Activated CD8-positive, alpha-beta memory T cell treated with anti-CD3 and anti-CD28 coated beads for 1 hour (primary cell): ENCODE data around the gene PPP2R3C.
"Not testable (repeated sequence)": the region's sequence is repeated elsewhere in the genome, so short reads cannot be mapped to it uniquely, and the experiment has no call there.

ENCODE experiments used
- DNase-seq, 2 donors: peaks; one replicate each; pipeline ENCODE4 v3.0.0-alpha.2; 2020; ENCODE audit warnings: low read depth in 1 of 2; ENCODE audit errors: extremely low read depth in 1 of 2

The PPP2R3C gene

GRCh38 chr14:35065731-35066130, 56.1 kb downstream of the PPP2R3C start:
- not testable (repeated sequence) for DNase-seq

GRCh38 chr14:35061113-35061791, 60.5 kb downstream of the PPP2R3C start:
- not testable (repeated sequence) for DNase-seq

- no peak for DNase-seq
These were observed 69.2 kb downstream of the PPP2R3C start for GRCh38 chr14:35052637-35053036.

GRCh38 chr14:35051796-35052195, 70.0 kb downstream of the PPP2R3C start:
- DNase-seq: no peak

- no peak for DNase-seq
These were observed 71.1 kb downstream of the PPP2R3C start for GRCh38 chr14:35050652-35051051.

GRCh38 chr14:35047976-35048513, 73.7 kb downstream of the PPP2R3C start:
- DNase-seq: no peak

- no peak for DNase-seq
These were observed 74.8 kb downstream of the PPP2R3C start for GRCh38 chr14:35046751-35047536.

GRCh38 chr14:35046048-35046750, 75.6 kb downstream of the PPP2R3C start, which contains the start of gene FAM177A1:
Gene FAM177A1, plus strand, starts transcription at chr14:35046272. Its CDS starts 192 bp downstream, at chr14:35046464.
- peak; percentile 97 to 100 for DNase-seq

GRCh38 chr14:35045798-35046047, 76.1 kb downstream of the PPP2R3C start:
- no peak for DNase-seq

- DNase-seq: no peak
These were observed 76.6 kb downstream of the PPP2R3C start for GRCh38 chr14:35044939-35045797.

GRCh38 chr14:35043046-35043445, 78.7 kb downstream of the PPP2R3C start:
- no peak for DNase-seq

GRCh38 chr14:35042632-35043031, 79.2 kb downstream of the PPP2R3C start:
- DNase-seq: no peak

GRCh38 chr14:35038312-35038711, 83.5 kb downstream of the PPP2R3C start:
- not testable (repeated sequence) for DNase-seq
